HepG2 (cell line): ENCODE measurements around the gene ECEL1. TPM values are rescaled to one million over a fixed set of nuclear protein-coding genes. Genes with fewer than 3 reads are reported as not detected.

Source experiments
- ATAC-seq: fragments of 200-7000 bp; cut with Tn5 transposase; 3 replicates; pipeline ENCODE4 v1.9.1; 2020; ENCODE audit warnings: mild to moderate bottlenecking, moderate library complexity
- BruUV-seq: library from RNA; stranded (reverse); fragments of 400-500 nt; replicated peaks from 2 replicates; lab custom pipeline; 2021; lab: Mats Ljungman, UMichigan
- CTCF ChIA-PET: fragments of 300-600 bp; formaldehyde crosslinking; extraction: SDS; loops from one replicate; lab custom pipeline; 2021; ENCODE audit warnings: low total read pairs, inconsistent platforms, low intra/inter-chr PET ratio; lab: Yijun Ruan, JAX
- POLR2A ChIA-PET: fragments of 350-600 bp; sonication (Branson Sonifier 250); formaldehyde crosslinking; loops from one replicate; lab custom pipeline; 2020; ENCODE audit warnings: antibody characterized with exemption, inconsistent platforms; lab: Yijun Ruan, JAX
- DNase-seq: peaks from one replicate; pipeline ENCODE4 v3.0.0-alpha.2; 2015; ENCODE audit warnings: low spot score
- FAIRE-seq: peaks from 3 replicates; lab custom pipeline; 2011; peaks lifted over from hg19 to GRCh38; lab: Jason Lieb, UNC
- H2AFZ ChIP-seq: one replicate; pipeline ENCODE4 v1.6.1; 2011; ENCODE audit warnings: low read length, inconsistent platforms
- H3K27ac ChIP-seq: fragments of 300-600 bp; 3 replicates; pipeline ENCODE4 v1.8.0; 2011; ENCODE audit warnings: mixed run types, mild to moderate bottlenecking, mixed read lengths, low read length, inconsistent platforms; ENCODE audit not compliant: insufficient read depth; ENCODE audit errors: extremely low read length
- H3K27me3 ChIP-seq, 2 experiments: fragments of 200-600 bp in 1 of 2; 2 replicates in 1 of 2; 3 replicates in 1 of 2; pipeline versions ENCODE4 v1.6.0 to v1.8.0; 2011; ENCODE audit warnings: low read length in 2 of 2, mild to moderate bottlenecking in 2 of 2, moderate library complexity in 2 of 2, inconsistent platforms in 1 of 2; ENCODE audit not compliant: insufficient read depth in 2 of 2, control insufficient read depth in 1 of 2
- H3K36me3 ChIP-seq, 2 experiments: fragments of 200-600 bp in 1 of 2; replicated peaks in 1 of 2; 2 replicates in 1 of 2; 3 replicates in 1 of 2; pipeline versions ENCODE4 v1.5.1 to v1.8.0; 2011; ENCODE audit warnings: low read length in 2 of 2, inconsistent platforms in 1 of 2; ENCODE audit not compliant: insufficient read depth in 2 of 2, control insufficient read depth in 1 of 2
- H3K4me1 ChIP-seq: 2 replicates; pipeline ENCODE4 v1.5.1; 2012; ENCODE audit warnings: low read length, inconsistent platforms; ENCODE audit not compliant: insufficient read depth
- H3K4me2 ChIP-seq: 2 replicates; pipeline ENCODE4 v1.6.0; 2011; ENCODE audit warnings: low read depth, low read length, inconsistent platforms
- H3K4me3 ChIP-seq, 3 experiments: fragments of 200-600 bp in 1 of 3; sonication (generic), shearing (Covaris generic) in 1 of 3; replicated peaks in 1 of 3; 2 replicates each; pipeline ENCODE4 v1.5.1; 2011 to 2016; ENCODE audit warnings: low read length in 3 of 3, inconsistent platforms in 2 of 3, low read depth in 2 of 3, mild to moderate bottlenecking in 2 of 3, control low read depth in 1 of 3, mixed read lengths in 1 of 3; ENCODE audit not compliant: insufficient read depth in 1 of 3
- H3K79me2 ChIP-seq: one replicate; pipeline ENCODE4 v1.6.1; 2011; ENCODE audit warnings: low read length, inconsistent platforms; ENCODE audit not compliant: insufficient read depth
- H3K9ac ChIP-seq: 2 replicates; pipeline ENCODE4 v1.6.0; 2011; ENCODE audit warnings: mild to moderate bottlenecking, low read depth, low read length, inconsistent platforms; ENCODE audit not compliant: insufficient read depth
- H3K9me3 ChIP-seq: 2 replicates; pipeline ENCODE4 v1.5.1; 2012; ENCODE audit warnings: mild to moderate bottlenecking, low read length
- H4K20me1 ChIP-seq: 2 replicates; pipeline ENCODE4 v1.6.0; 2011; ENCODE audit warnings: inconsistent platforms, mild to moderate bottlenecking, low read length, moderate library complexity; ENCODE audit not compliant: insufficient read depth
- CCAR2 ChIP-seq: fragments of 200-400 bp; formaldehyde crosslinking; optimal IDR thresholded peaks from 2 replicates; pipeline ENCODE3; 2018; ENCODE audit warnings: low read depth, mild to moderate bottlenecking, low read length, moderate library complexity
- FOXK2 ChIP-seq: fragments of 450-650 bp; IDR thresholded peaks from 2 replicates; pipeline ENCODE4 v1.6.1; 2016
- HIVEP1 ChIP-seq: sonication (generic); formaldehyde crosslinking; IDR thresholded peaks from 2 replicates; pipeline ENCODE4 v1.4.0; 2020; ENCODE audit warnings: mild to moderate bottlenecking, missing genetic modification reagents
- HMGA1 ChIP-seq: sonication (generic); formaldehyde crosslinking; conservative IDR thresholded peaks from 2 replicates; pipeline ENCODE4 v1.4.0; 2020; ENCODE audit warnings: missing genetic modification reagents
- HNF4A ChIP-seq: sonication (generic); formaldehyde crosslinking; IDR thresholded peaks from 2 replicates; pipeline ENCODE4 v1.4.0; 2020; ENCODE audit warnings: missing genetic modification reagents
- HOXA7 ChIP-seq: sonication (generic); formaldehyde crosslinking; IDR thresholded peaks from 2 replicates; pipeline ENCODE4 v1.8.1; 2022; ENCODE audit warnings: mild to moderate bottlenecking, missing genetic modification reagents, moderate library complexity
- MIER2 ChIP-seq: IDR thresholded peaks from 2 replicates; pipeline ENCODE4 v1.6.1; 2016; ENCODE audit warnings: missing biosample characterization, missing genetic modification reagents
- PTBP1 ChIP-seq: fragments of 200-400 bp; formaldehyde crosslinking; IDR thresholded peaks from 2 replicates; pipeline ENCODE4 v1.6.1; 2018; ENCODE audit warnings: low read length, low read depth; ENCODE audit not compliant: poor library complexity, severe bottlenecking
- REPIN1 ChIP-seq: sonication (generic); formaldehyde crosslinking; IDR thresholded peaks from 2 replicates; pipeline ENCODE4 v1.8.0; 2022; ENCODE audit warnings: missing genetic modification reagents, low read depth, mild to moderate bottlenecking, borderline replicate concordance
- SNAI1 ChIP-seq: sonication (generic); formaldehyde crosslinking; IDR thresholded peaks from 2 replicates; pipeline ENCODE4 v1.5.0; 2020; ENCODE audit warnings: mild to moderate bottlenecking, missing genetic modification reagents, borderline replicate concordance
- STAG1 ChIP-seq: sonication (generic); formaldehyde crosslinking; IDR thresholded peaks from 2 replicates; pipeline ENCODE4 v1.4.0; 2020; ENCODE audit warnings: missing genetic modification reagents
- ZBTB3 ChIP-seq: sonication (generic); formaldehyde crosslinking; IDR thresholded peaks from 2 replicates; pipeline ENCODE4 v1.4.0; 2020; ENCODE audit warnings: low read depth, mild to moderate bottlenecking, moderate library complexity, missing genetic modification reagents, borderline replicate concordance
- ZNF138 ChIP-seq: sonication (generic); formaldehyde crosslinking; IDR thresholded peaks from 2 replicates; pipeline ENCODE4 v1.5.0; 2020; ENCODE audit warnings: mild to moderate bottlenecking, low read depth, missing genetic modification reagents
- ZNF3 ChIP-seq: IDR thresholded peaks from 2 replicates; pipeline ENCODE4 v1.7.0; 2017; ENCODE audit warnings: inconsistent platforms
- WGBS: methylation state at CpG from one replicate; pipeline ENCODE4 v1.1.6; 2017; ENCODE audit warnings: low lambda C conversion rate; 5-methylcytosine and 5-hydroxymethylcytosine counted together
- in situ Hi-C: cut with HindIII; loops from 2 replicates; pipeline ENCODE4 v1.10.0; 2017; ENCODE audit warnings: low pct_unique_long_range_greater_than_20kb; ENCODE audit not compliant: extremely low pct_ligation_motif_present
- intact Hi-C: fragments of 100-400 bp; cut with micrococcal nuclease; formaldehyde crosslinking; loops from one replicate; pipeline ENCODE4 v1.10.0; 2022; ENCODE audit not compliant: unreplicated experiment
- polyA plus RNA-seq, 8 experiments: library from polyadenylated mRNA; depleted of rRNA in 3 of 8; stranded (reverse) in 7 of 8; unstranded in 1 of 8; fragments of >200 nt; fragmentation: Illumina TruSeq in 4 of 8; extraction: Trizol in 4 of 8; gene quantifications; 2 replicates each; pipeline versions ENCODE4 v1.2.1 to v1.2.3, GENCODE V29; 2011 to 2016; ENCODE audit warnings: low read depth in 4 of 8, missing spikeins in 1 of 8, mixed read lengths in 1 of 8; ENCODE audit not compliant: insufficient read depth in 1 of 8
- total RNA-seq, 5 experiments: library from RNA; depleted of rRNA; stranded (reverse); fragments of >200 nt; fragmentation: Illumina TruSeq; extraction: Trizol; gene quantifications; 2 replicates each; pipeline ENCODE4 v1.2.3, GENCODE V29; 2016; ENCODE audit warnings: low read depth in 1 of 5
- TF ChIP-seq, protein P1 (sequence below): sonication (generic); formaldehyde crosslinking; IDR thresholded peaks from 2 replicates; pipeline ENCODE4 v1.4.0; 2020; ENCODE audit warnings: missing genetic modification reagents
- TF ChIP-seq, protein P2 (sequence below): sonication (generic); formaldehyde crosslinking; IDR thresholded peaks from 2 replicates; pipeline ENCODE4 v1.5.0; 2020; ENCODE audit warnings: missing genetic modification reagents
- TF ChIP-seq, protein P3 (sequence below): sonication (generic); formaldehyde crosslinking; conservative IDR thresholded peaks from 2 replicates; pipeline ENCODE4 v1.8.0; 2022; ENCODE audit warnings: low read depth, missing genetic modification reagents

The ECEL1 gene
- total and polyA plus RNA-seq, 2 of the 13 experiments (the other 11 are each of a cell fraction or from before 2014, with no cell fraction given), result not detected

DNA sequence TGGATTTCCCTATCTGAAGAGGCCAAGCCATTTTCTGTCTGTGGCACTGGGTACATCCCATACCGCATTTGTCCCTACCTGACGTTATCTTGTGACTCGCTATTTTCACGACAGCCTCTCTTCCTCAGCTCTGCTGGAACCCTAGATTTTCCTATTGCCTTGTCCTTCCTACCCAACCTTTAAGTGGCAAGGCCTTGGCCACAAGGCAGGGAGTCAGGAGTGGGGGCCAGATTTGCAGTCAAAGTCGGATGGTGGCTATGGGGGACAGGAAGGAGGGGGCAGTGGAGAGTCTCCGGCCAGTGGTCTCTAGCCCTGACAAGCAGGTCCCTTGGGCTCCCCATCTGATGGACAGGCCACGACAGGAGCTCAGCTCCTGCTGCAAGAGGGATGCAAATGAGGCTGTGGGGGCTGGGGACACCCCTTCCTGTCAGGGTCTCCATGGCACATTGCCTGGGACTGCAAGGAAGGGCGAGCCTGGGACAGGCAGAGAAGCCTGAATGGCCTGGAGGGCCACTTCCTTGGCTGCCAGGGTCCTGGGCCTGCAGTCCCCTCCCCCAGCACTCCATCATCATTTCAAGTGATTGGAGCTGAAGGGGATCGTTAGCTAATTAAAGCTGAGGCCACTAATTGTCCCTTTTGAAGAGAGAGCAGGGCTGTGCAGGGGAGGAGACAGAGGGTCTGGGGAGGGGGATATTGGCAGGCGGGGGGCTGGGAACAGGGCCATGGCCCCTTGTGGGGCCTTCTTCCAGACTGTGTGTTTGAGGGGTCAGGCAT is 6.3 kb upstream of the ECEL1 start:
- no peak for DNase-seq
- 9% methylated on average over 10 of the region's 10 CpGs for WGBS
- H4K20me1 ChIP-seq, result no peaks in the 10 kb centered on the region
- no peak overlapping the region for H3K4me2 ChIP-seq
- intact Hi-C loops (no loop called here), in situ Hi-C loops (no loop called here)
- ChIA-PET POLR2A (no interaction called here), CTCF (no interaction called here)
- no peaks in the 10 kb centered on the region for H3K79me2 ChIP-seq
- no peak overlapping the region for H3K9ac ChIP-seq
- FAIRE-seq, result no peak
- ATAC-seq, result no peak
- no peaks in the 10 kb centered on the region for H3K9me3 ChIP-seq
- no peak for TF ChIP-seq FOXK2
- no peak for TF ChIP-seq CCAR2
- TF ChIP-seq, protein P1, sequence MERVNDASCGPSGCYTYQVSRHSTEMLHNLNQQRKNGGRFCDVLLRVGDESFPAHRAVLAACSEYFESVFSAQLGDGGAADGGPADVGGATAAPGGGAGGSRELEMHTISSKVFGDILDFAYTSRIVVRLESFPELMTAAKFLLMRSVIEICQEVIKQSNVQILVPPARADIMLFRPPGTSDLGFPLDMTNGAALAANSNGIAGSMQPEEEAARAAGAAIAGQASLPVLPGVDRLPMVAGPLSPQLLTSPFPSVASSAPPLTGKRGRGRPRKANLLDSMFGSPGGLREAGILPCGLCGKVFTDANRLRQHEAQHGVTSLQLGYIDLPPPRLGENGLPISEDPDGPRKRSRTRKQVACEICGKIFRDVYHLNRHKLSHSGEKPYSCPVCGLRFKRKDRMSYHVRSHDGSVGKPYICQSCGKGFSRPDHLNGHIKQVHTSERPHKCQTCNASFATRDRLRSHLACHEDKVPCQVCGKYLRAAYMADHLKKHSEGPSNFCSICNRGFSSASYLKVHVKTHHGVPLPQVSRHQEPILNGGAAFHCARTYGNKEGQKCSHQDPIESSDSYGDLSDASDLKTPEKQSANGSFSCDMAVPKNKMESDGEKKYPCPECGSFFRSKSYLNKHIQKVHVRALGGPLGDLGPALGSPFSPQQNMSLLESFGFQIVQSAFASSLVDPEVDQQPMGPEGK, result no peak
- no peak for TF ChIP-seq STAG1 (CRISPR knock-in tag)
- TF ChIP-seq, protein P2, sequence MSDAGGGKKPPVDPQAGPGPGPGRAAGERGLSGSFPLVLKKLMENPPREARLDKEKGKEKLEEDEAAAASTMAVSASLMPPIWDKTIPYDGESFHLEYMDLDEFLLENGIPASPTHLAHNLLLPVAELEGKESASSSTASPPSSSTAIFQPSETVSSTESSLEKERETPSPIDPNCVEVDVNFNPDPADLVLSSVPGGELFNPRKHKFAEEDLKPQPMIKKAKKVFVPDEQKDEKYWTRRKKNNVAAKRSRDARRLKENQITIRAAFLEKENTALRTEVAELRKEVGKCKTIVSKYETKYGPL (CRISPR knock-in tag), result no peak
- no peak for TF ChIP-seq HNF4A (CRISPR knock-in tag)
- no peak for TF ChIP-seq ZBTB3 (CRISPR knock-in tag)
- TF ChIP-seq REPIN1, result no peak
- TF ChIP-seq HOXA7, result no peak
- TF ChIP-seq HIVEP1 (CRISPR knock-in tag), result no peak
- TF ChIP-seq PTBP1, result no peak
- no peak for TF ChIP-seq HMGA1
- TF ChIP-seq SNAI1 (CRISPR knock-in tag), result no peak
- TF ChIP-seq ZNF3 (CRISPR knock-in tag), result no peak
- no peak for TF ChIP-seq MIER2 (CRISPR knock-in tag)
- TF ChIP-seq ZNF138, result no peak
- TF ChIP-seq, protein P3, sequence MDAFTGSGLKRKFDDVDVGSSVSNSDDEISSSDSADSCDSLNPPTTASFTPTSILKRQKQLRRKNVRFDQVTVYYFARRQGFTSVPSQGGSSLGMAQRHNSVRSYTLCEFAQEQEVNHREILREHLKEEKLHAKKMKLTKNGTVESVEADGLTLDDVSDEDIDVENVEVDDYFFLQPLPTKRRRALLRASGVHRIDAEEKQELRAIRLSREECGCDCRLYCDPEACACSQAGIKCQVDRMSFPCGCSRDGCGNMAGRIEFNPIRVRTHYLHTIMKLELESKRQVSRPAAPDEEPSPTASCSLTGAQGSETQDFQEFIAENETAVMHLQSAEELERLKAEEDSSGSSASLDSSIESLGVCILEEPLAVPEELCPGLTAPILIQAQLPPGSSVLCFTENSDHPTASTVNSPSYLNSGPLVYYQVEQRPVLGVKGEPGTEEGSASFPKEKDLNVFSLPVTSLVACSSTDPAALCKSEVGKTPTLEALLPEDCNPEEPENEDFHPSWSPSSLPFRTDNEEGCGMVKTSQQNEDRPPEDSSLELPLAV (CRISPR knock-in tag), result no peak
- H3K27ac ChIP-seq, result no peak overlapping the region
- H3K36me3 ChIP-seq, result no peaks in the 10 kb centered on the region
- H3K4me1 ChIP-seq, result no peaks in the 10 kb centered on the region
- peaks cover 26 to 92% of the 10 kb centered on the region in 2 experiments for H3K27me3 ChIP-seq
- H2AFZ ChIP-seq, result no peak overlapping the region
- H3K4me3 ChIP-seq, result no peak overlapping the region
- no TSS peak for BruUV-seq
